NB4 (cell line): ENCODE measurements around the gene PPP2R5B.

Source experiments
- MYC ChIP-seq: IDR thresholded peaks from 2 replicates; pipeline ENCODE4 v1.6.1; 2011; ENCODE audit warnings: low read depth, low read length
- POLR2A ChIP-seq: IDR thresholded peaks from 2 replicates; pipeline ENCODE4 v1.6.1; 2011; ENCODE audit warnings: mild to moderate bottlenecking; ENCODE audit not compliant: insufficient read length; ENCODE audit errors: extremely low read depth
- TF ChIP-seq, protein P1 (sequence below): IDR thresholded peaks from one replicate; pipeline ENCODE4 v1.5.1; 2012; ENCODE audit warnings: low read depth, low read length
- TF ChIP-seq, protein P2 (sequence below): IDR thresholded peaks from 2 replicates; pipeline ENCODE4 v1.6.1; 2011; ENCODE audit warnings: low read depth, low read length

DNA sequence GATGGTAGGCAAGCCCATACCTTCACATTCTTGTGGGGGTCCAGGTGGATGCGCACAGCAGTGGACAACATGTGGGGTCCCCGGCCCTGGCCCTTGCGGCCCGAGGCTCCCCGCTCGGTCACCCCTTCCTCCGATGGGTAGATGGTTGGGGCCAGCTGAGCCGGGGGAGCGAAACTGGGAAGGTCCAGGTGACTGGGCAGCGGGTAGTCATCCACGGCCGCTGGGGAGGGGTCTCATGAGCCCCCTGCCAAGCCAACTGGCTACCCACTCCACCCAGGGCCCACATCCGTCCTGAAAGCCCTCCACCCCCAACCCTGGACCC, 18.2 kb upstream of the PPP2R5B start:
- TF ChIP-seq, protein P1, sequence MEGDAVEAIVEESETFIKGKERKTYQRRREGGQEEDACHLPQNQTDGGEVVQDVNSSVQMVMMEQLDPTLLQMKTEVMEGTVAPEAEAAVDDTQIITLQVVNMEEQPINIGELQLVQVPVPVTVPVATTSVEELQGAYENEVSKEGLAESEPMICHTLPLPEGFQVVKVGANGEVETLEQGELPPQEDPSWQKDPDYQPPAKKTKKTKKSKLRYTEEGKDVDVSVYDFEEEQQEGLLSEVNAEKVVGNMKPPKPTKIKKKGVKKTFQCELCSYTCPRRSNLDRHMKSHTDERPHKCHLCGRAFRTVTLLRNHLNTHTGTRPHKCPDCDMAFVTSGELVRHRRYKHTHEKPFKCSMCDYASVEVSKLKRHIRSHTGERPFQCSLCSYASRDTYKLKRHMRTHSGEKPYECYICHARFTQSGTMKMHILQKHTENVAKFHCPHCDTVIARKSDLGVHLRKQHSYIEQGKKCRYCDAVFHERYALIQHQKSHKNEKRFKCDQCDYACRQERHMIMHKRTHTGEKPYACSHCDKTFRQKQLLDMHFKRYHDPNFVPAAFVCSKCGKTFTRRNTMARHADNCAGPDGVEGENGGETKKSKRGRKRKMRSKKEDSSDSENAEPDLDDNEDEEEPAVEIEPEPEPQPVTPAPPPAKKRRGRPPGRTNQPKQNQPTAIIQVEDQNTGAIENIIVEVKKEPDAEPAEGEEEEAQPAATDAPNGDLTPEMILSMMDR = no peak
- TF ChIP-seq POLR2A (no peak), MYC (no peak)
- TF ChIP-seq, protein P2, sequence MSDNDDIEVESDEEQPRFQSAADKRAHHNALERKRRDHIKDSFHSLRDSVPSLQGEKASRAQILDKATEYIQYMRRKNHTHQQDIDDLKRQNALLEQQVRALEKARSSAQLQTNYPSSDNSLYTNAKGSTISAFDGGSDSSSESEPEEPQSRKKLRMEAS = no peak
